ENCODE measurements around the gene RTTN. TPM values are rescaled to one million over a fixed set of nuclear protein-coding genes. Genes with fewer than 3 reads are reported as not detected.

The RTTN gene
- total RNA-seq, 1 experiment from 2014 or later, result 25.9 TPM

DNA sequence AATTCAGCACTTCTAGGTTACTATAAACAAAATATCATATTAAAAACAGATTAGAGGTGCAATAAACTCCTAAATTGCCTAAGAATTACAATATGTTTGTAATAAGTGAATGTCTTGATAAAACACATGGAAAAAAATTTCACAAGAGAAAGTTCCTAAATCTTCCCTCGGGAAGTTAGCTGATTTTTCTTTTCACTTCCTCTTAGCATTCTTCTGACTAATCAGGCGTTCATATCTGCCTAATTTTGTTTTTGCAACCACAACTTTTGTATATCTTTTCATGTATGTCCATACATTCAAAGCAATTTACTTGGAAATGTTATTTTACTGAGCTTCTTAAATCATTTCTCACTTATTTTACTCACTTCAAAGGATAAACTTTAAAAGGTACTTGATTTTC is 88.5 kb downstream of the RTTN start:
- POLR2A ChIA-PET (ENCODE audit: low non-redundant PET), result no interaction called here
- H3K27ac ChIP-seq (ENCODE audit: low read depth, low read length, poor library complexity, severe bottlenecking), result no peak overlapping the region
- no peaks in the 10 kb centered on the region for H3K9me3 ChIP-seq (ENCODE audit: low read depth, low read length, poor library complexity, severe bottlenecking)
- no peaks in the 10 kb centered on the region for H3K27me3 ChIP-seq (replicated peaks; ENCODE audit: insufficient read depth, low read depth, low read length, poor library complexity)
- TF ChIP-seq EZH2 (IDR thresholded peaks at IDR 0.05; ENCODE audit: borderline replicate concordance, low read depth, low read length, poor library complexity, severe bottlenecking), result no peak
- no peak for TF ChIP-seq CTCF (conservative IDR thresholded peaks at IDR 0.05; ENCODE audit: low read depth, low read length)
- no peak for DNase-seq (ENCODE audit: low spot score)
- CTCF ChIA-PET, result no interaction called here
- no peaks in the 10 kb centered on the region for H3K4me1 ChIP-seq (ENCODE audit: insufficient read depth, low read length, poor library complexity, severe bottlenecking)
- intact Hi-C loops (cut with micrococcal nuclease; ENCODE audit: unreplicated experiment), result no loop called here
- no peak overlapping the region for H3K4me3 ChIP-seq (ENCODE audit: low read depth, low read length, poor library complexity, severe bottlenecking)
- no TSS peak for BruUV-seq (replicated peaks)
- peaks cover 2% of the 10 kb centered on the region for H3K36me3 ChIP-seq (ENCODE audit: insufficient read depth, low read length, poor library complexity, severe bottlenecking)

- Histone ChIP-seq H3K4me1 (ENCODE audit: insufficient read depth, low read length, poor library complexity, severe bottlenecking) (no peaks in the 10 kb centered on the region), H3K27ac (ENCODE audit: low read depth, low read length, poor library complexity, severe bottlenecking) (no peak overlapping the region), H3K27me3 (replicated peaks; ENCODE audit: insufficient read depth, low read depth, low read length, poor library complexity) (no peaks in the 10 kb centered on the region), H3K4me3 (ENCODE audit: low read depth, low read length, poor library complexity, severe bottlenecking) (no peak overlapping the region), H3K36me3 (ENCODE audit: insufficient read depth, low read length, poor library complexity, severe bottlenecking) (peaks cover 2% of the 10 kb centered on the region), H3K9me3 (ENCODE audit: low read depth, low read length, poor library complexity, severe bottlenecking) (no peaks in the 10 kb centered on the region)
- intact Hi-C loops (cut with micrococcal nuclease; ENCODE audit: unreplicated experiment), result no loop called here
- DNase-seq (ENCODE audit: low spot score), result no peak
- ChIA-PET CTCF (no interaction called here), POLR2A (ENCODE audit: low non-redundant PET) (interaction anchor here (0.6 kb wide), 1 partner anchor 278 kb away, joined by 6 read pairs; no protein-coding TSS in a partner anchor)
- BruUV-seq (replicated peaks), result no TSS peak
- TF ChIP-seq EZH2 (IDR thresholded peaks at IDR 0.05; ENCODE audit: borderline replicate concordance, low read depth, low read length, poor library complexity, severe bottlenecking), result no peak
- no peak for TF ChIP-seq CTCF (conservative IDR thresholded peaks at IDR 0.05; ENCODE audit: low read depth, low read length)
Observed at GRCh38 chr18:70113511-70113910, 92.0 kb downstream of the RTTN start.

DNA sequence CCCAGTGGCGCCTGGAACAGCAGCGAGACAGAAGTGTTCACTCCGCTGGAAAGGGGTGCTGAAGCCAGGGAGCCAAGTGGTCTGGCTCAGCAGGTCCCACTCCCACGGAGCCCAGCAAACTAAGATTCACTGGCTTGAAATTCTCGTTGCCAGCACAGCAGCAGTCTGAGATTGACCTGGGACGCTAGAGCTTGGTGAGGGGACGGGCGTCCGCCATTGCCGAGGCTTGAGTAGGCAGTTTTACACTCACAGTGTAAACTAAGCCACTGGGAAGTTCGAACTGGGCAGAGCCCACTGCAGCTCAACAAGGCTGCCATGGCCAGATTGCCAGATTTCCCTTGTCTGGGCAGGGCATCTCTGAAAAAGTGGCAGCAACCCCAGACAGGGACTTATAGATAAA is 94.8 kb downstream of the RTTN start:
- no peaks in the 10 kb centered on the region for H3K9me3 ChIP-seq (ENCODE audit: low read depth, low read length, poor library complexity, severe bottlenecking)
- no peak overlapping the region for H3K27ac ChIP-seq (ENCODE audit: low read depth, low read length, poor library complexity, severe bottlenecking)
- intact Hi-C loops (cut with micrococcal nuclease; ENCODE audit: unreplicated experiment), result no loop called here
- BruUV-seq (replicated peaks), result no TSS peak
- CTCF ChIA-PET, result no interaction called here
- peaks cover 6% of the 10 kb centered on the region for H3K36me3 ChIP-seq (ENCODE audit: insufficient read depth, low read length, poor library complexity, severe bottlenecking)
- POLR2A ChIA-PET (ENCODE audit: low non-redundant PET), result no interaction called here
- no peaks in the 10 kb centered on the region for H3K27me3 ChIP-seq (replicated peaks; ENCODE audit: insufficient read depth, low read depth, low read length, poor library complexity)
- TF ChIP-seq EZH2 (IDR thresholded peaks at IDR 0.05; ENCODE audit: borderline replicate concordance, low read depth, low read length, poor library complexity, severe bottlenecking) (no peak), CTCF (conservative IDR thresholded peaks at IDR 0.05; ENCODE audit: low read depth, low read length) (no peak)
- H3K4me3 ChIP-seq (ENCODE audit: low read depth, low read length, poor library complexity, severe bottlenecking), result no peak overlapping the region
- DNase-seq (ENCODE audit: low spot score), result no peak
- H3K4me1 ChIP-seq (ENCODE audit: insufficient read depth, low read length, poor library complexity, severe bottlenecking), result no peaks in the 10 kb centered on the region
